Stomach (tissue), 9 donors: Measurements from ENCODE around the gene PRKCA. TPM values are rescaled to one million over a fixed set of nuclear protein-coding genes. Genes with fewer than 3 reads are reported as not detected.

Experiments used
- DNase-seq, 2 donors: peaks; one replicate each; pipeline versions ENCODE4 v3.0.0 to v3.0.0-alpha.2; 2013 to 2019
- H3K27ac ChIP-seq, 5 donors: fragments of 200-600 bp in 4 of 5; sonication (generic) in 4 of 5; one replicate each; pipeline ENCODE4 v1.5.1; 2013 to 2019; ENCODE audit warnings: mild to moderate bottlenecking in 1 of 5, moderate library complexity in 1 of 5
- H3K27me3 ChIP-seq, 3 donors: fragments of 200-600 bp; sonication (generic); one replicate each; pipeline ENCODE4 v1.5.1; 2017 to 2019; ENCODE audit warnings: mixed run types in 1 of 3
- H3K36me3 ChIP-seq, 4 donors: fragments of 200-600 bp; sonication (generic); 1 replicate in 3 of 4; 2 replicates in 1 of 4; pipeline ENCODE4 v1.5.1; 2016 to 2019
- H3K4me1 ChIP-seq, 4 donors: fragments of 200-600 bp; sonication (generic); one replicate each; pipeline ENCODE4 v1.5.1; 2016 to 2019
- H3K4me3 ChIP-seq, 4 donors: fragments of 200-600 bp; sonication (generic) in 3 of 4; one replicate each; pipeline ENCODE4 v1.5.1; 2016 to 2019; ENCODE audit warnings: mild to moderate bottlenecking in 1 of 4
- H3K9me3 ChIP-seq, 4 donors: fragments of 200-600 bp; sonication (generic); one replicate each; pipeline ENCODE4 v1.5.1; 2016 to 2019
- CTCF ChIP-seq, 7 experiments: fragments of 450-650 bp in 4 of 7; fragments of 200-600 bp in 3 of 7; sonication (generic) in 3 of 7; IDR thresholded peaks; one replicate each; pipeline ENCODE4 v1.5.1; 2016 to 2019; ENCODE audit warnings: antibody characterized with exemption in 7 of 7, control low read depth in 2 of 7, mild to moderate bottlenecking in 1 of 7
- EP300 ChIP-seq: sonication (generic); formaldehyde crosslinking; IDR thresholded peaks from one replicate; pipeline ENCODE4 v1.6.1; 2017; ENCODE audit warnings: antibody characterized with exemption
- POLR2A ChIP-seq, 4 donors: fragments of 450-650 bp; IDR thresholded peaks; one replicate each; pipeline ENCODE4 v1.6.1; 2016; ENCODE audit warnings: antibody characterized with exemption in 4 of 4, control low read depth in 2 of 4, mild to moderate bottlenecking in 1 of 4, moderate library complexity in 1 of 4
- POLR2AphosphoS5 ChIP-seq, 3 donors: sonication (generic); formaldehyde crosslinking; IDR thresholded peaks; one replicate each; pipeline ENCODE4 v1.6.1; 2016; ENCODE audit warnings: antibody characterized with exemption in 3 of 3
- WGBS, 5 donors: extraction: QIAGEN DNeasy Blood & Tissue Kit in 3 of 5; methylation state at CpG; one replicate each; pipeline versions ENCODE4 v1.1.5 to v1.1.7; 2013 to 2018; 5-methylcytosine and 5-hydroxymethylcytosine counted together
- intact Hi-C: fragments of 100-400 bp; cut with DNase I; formaldehyde crosslinking; loops from one replicate; pipeline ENCODE4 v1.15.1; 2023; ENCODE audit warnings: low total_unique reads
- polyA plus RNA-seq, 3 donors: library from polyadenylated mRNA; stranded (reverse); fragments of 200-250 nt; gene quantifications; one replicate each; pipeline ENCODE4 v1.2.3, GENCODE V29; 2013
- total RNA-seq, 5 donors: library from RNA; depleted of rRNA; stranded (reverse); fragments of >200 nt; gene quantifications; one replicate each; pipeline versions ENCODE4 v1.1.0 to v1.2.3, GENCODE V29; 2014 to 2016
- donor health status: healthy with polysubstance abuse.
- donor health status: Bipolar disorder and iron deficiency.
- donor health status: healthy.

The PRKCA gene
- total and polyA plus RNA-seq, 8 donors = 2.1 to 41.1 (median 12.2) TPM

GRCh38 chr17:66841328-66841727 is 538.9 kb downstream of the PRKCA start:
- Histone ChIP-seq H3K9me3 (no peaks in the 10 kb centered on the region), H3K4me1 (no peaks in the 10 kb centered on the region), H3K36me3 (no peaks in the 10 kb centered on the region), H3K27me3 (peaks cover 0 to 55% (median 3%) of the 10 kb centered on the region in 3 donors), H3K27ac (no peak overlapping the region), H3K4me3 (no peak overlapping the region)
- no peak for DNase-seq
- 32 to 65% (median 50%) methylated on average over 4 of the region's 4 CpGs for WGBS, 5 donors
- no peak for TF ChIP-seq EP300
- no peak for TF ChIP-seq POLR2A (IDR thresholded peaks at IDR 0.05)
- no peak for TF ChIP-seq CTCF (IDR thresholded peaks at IDR 0.05)
- no peak for TF ChIP-seq POLR2AphosphoS5 (IDR thresholded peaks at IDR 0.05)
- intact Hi-C loops = no loop called here

- H3K36me3 ChIP-seq = no peaks in the 10 kb centered on the region
- 51 to 71% (median 56%) methylated on average over 3 to 4 of the region's 4 CpGs for WGBS, 5 donors
- H3K27me3 ChIP-seq = peaks cover 0 to 51% (median 0%) of the 10 kb centered on the region in 3 donors
- intact Hi-C loops = no loop called here
- H3K4me3 ChIP-seq = no peak overlapping the region
- peaks cover 0 to under 1% (median 0%) of the 10 kb centered on the region in 4 donors for H3K9me3 ChIP-seq
- H3K4me1 ChIP-seq = no peaks in the 10 kb centered on the region
- DNase-seq = no peak
- TF ChIP-seq POLR2A (IDR thresholded peaks at IDR 0.05) (no peak), CTCF (IDR thresholded peaks at IDR 0.05) (no peak), EP300 (no peak), POLR2AphosphoS5 (IDR thresholded peaks at IDR 0.05) (no peak)
- no peak overlapping the region for H3K27ac ChIP-seq
Measured at GRCh38 chr17:66841744-66842143, 539.3 kb downstream of the PRKCA start.

DNA sequence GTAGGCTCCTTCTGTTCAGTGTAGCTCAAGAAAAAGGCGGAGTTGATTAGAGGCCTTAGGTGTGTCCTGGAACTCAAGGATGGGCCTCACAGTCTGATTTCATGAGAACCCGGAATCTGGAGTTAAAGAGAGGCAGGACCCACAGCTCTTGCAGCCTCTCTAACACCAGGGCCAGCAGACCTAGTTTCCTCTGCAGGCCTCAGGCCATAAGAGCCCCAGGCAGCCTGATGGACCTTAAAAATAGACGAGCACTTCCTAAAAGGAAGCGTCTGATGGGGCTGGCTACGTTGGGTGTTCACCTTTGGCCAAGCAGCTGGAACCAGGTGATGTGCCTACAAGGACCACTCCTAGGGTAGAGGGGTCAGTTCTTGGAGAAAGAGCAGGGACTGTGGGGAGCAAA is 540.1 kb downstream of the PRKCA start:
- DNase-seq = no peak
- Histone ChIP-seq H3K4me1 (no peaks in the 10 kb centered on the region), H3K36me3 (no peaks in the 10 kb centered on the region), H3K27ac (no peak overlapping the region), H3K27me3 (peaks cover 0 to 45% (median 0%) of the 10 kb centered on the region in 3 donors), H3K4me3 (no peak overlapping the region), H3K9me3 (peaks cover 0 to 5% (median 2%) of the 10 kb centered on the region in 4 donors)
- intact Hi-C loops = no loop called here
- TF ChIP-seq CTCF (IDR thresholded peaks at IDR 0.05) (no peak), POLR2A (IDR thresholded peaks at IDR 0.05) (no peak), EP300 (no peak), POLR2AphosphoS5 (IDR thresholded peaks at IDR 0.05) (no peak)
- WGBS, 5 donors = 68 to 89% (median 76%) methylated on average over 5 of the region's 5 CpGs

- no peaks in the 10 kb centered on the region for H3K4me1 ChIP-seq
- H3K9me3 ChIP-seq = peaks cover 0 to 5% (median 2%) of the 10 kb centered on the region in 4 donors
- no peak for DNase-seq
- 96 to 98% (median 96%) methylated on average over 3 of the region's 3 CpGs for WGBS, 5 donors
- intact Hi-C loops = no loop called here
- TF ChIP-seq CTCF (IDR thresholded peaks at IDR 0.05) = no peak
- TF ChIP-seq POLR2A (IDR thresholded peaks at IDR 0.05) = no peak
- no peak for TF ChIP-seq POLR2AphosphoS5 (IDR thresholded peaks at IDR 0.05)
- no peak for TF ChIP-seq EP300
- H3K4me3 ChIP-seq = no peak overlapping the region
- peaks cover 0 to 48% (median 0%) of the 10 kb centered on the region in 3 donors for H3K27me3 ChIP-seq
- H3K36me3 ChIP-seq = no peaks in the 10 kb centered on the region
- H3K27ac ChIP-seq = no peak overlapping the region
Measured at GRCh38 chr17:66842959-66843358, 540.5 kb downstream of the PRKCA start.
